ENCODE measurements around the gene NDUFB2.
A peak's percentile ranks its signal among the peaks of the same experiment; 100 is the strongest.
"Not testable (repeated sequence)": the region's sequence is repeated elsewhere in the genome, so short reads cannot be mapped to it uniquely, and the experiment has no call there.

NDUFB2 gene

GRCh38 chr7:140672382-140673062 lies 24.0 kb upstream of the NDUFB2 start, which contains the start of gene ADCK2:
Gene ADCK2 (plus strand): TSS chr7:140672945. CDS start chr7:140673331, 386 bp downstream.
- no peak for DNase-seq (ENCODE audit: low read depth)

GRCh38 chr7:140673063-140673773 lies 23.3 kb upstream of the NDUFB2 start:
- DNase-seq (ENCODE audit: low read depth), result no peak

- no peak for DNase-seq (ENCODE audit: low read depth)
Observed at GRCh38 chr7:140673774-140674155, 22.7 kb upstream of the NDUFB2 start.

GRCh38 chr7:140674356-140674800 lies 22.1 kb upstream of the NDUFB2 start:
- no peak for DNase-seq (ENCODE audit: low read depth)

- DNase-seq (ENCODE audit: low read depth), result peak; percentile 30
Observed at GRCh38 chr7:140674899-140675701, 21.4 kb upstream of the NDUFB2 start.

GRCh38 chr7:140675726-140676125 lies 20.8 kb upstream of the NDUFB2 start:
- DNase-seq (ENCODE audit: low read depth), result no peak

GRCh38 chr7:140676306-140676705 lies 20.2 kb upstream of the NDUFB2 start:
- DNase-seq (ENCODE audit: low read depth), result no peak

GRCh38 chr7:140676956-140677355 lies 19.6 kb upstream of the NDUFB2 start:
- not testable (repeated sequence) for DNase-seq (ENCODE audit: low read depth)

- no peak for DNase-seq (ENCODE audit: low read depth)
Observed at GRCh38 chr7:140677496-140677895, 19.0 kb upstream of the NDUFB2 start.

GRCh38 chr7:140678081-140678815 lies 18.3 kb upstream of the NDUFB2 start:
- no peak for DNase-seq (ENCODE audit: low read depth)

- no peak for DNase-seq (ENCODE audit: low read depth)
Observed at GRCh38 chr7:140678816-140679130, 17.7 kb upstream of the NDUFB2 start.

- DNase-seq (ENCODE audit: low read depth), result no peak
Observed at GRCh38 chr7:140679186-140679585, 17.3 kb upstream of the NDUFB2 start.

- DNase-seq (ENCODE audit: low read depth), result no peak
Observed at GRCh38 chr7:140680886-140681285, 15.6 kb upstream of the NDUFB2 start.

GRCh38 chr7:140681766-140682165 lies 14.7 kb upstream of the NDUFB2 start:
- DNase-seq (ENCODE audit: low read depth), result no peak

GRCh38 chr7:140683657-140684056 lies 12.9 kb upstream of the NDUFB2 start:
- DNase-seq (ENCODE audit: low read depth), result no peak

- no peak for DNase-seq (ENCODE audit: low read depth)
Observed at GRCh38 chr7:140684066-140684950, 12.2 kb upstream of the NDUFB2 start.

- no peak for DNase-seq (ENCODE audit: low read depth)
Observed at GRCh38 chr7:140685407-140686087, 11.0 kb upstream of the NDUFB2 start.

- DNase-seq (ENCODE audit: low read depth), result no peak
Observed at GRCh38 chr7:140686921-140687320, 9.6 kb upstream of the NDUFB2 start.

- no peak for DNase-seq (ENCODE audit: low read depth)
Observed at GRCh38 chr7:140688341-140688740, 8.2 kb upstream of the NDUFB2 start.
